Measurements from ENCODE around the gene PNMA6F.

Gene PNMA6F

DNA sequence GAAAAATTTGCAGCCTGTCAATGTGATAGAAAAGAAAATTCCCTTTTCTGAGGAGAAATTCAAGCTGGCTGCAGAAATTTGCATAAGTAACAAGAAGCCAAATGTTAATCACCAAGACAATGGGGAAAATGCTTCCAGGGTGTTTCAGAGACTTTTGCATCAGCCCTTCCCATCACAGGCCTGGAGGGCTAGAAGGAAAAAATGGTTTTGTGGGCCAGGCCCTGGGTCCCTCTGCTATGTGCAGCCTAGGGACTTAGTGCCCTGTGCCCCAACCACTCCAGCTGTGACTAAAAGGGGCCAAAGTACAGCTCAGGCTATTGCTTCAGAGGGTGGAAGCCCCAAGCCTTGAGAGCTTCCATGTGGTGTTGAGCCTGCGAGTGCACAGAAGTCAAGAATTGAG is 36.3 kb upstream of the PNMA6F start:
- H3K9ac ChIP-seq (ENCODE audit: low read length), result no peak overlapping the region
- TF ChIP-seq, protein P1, sequence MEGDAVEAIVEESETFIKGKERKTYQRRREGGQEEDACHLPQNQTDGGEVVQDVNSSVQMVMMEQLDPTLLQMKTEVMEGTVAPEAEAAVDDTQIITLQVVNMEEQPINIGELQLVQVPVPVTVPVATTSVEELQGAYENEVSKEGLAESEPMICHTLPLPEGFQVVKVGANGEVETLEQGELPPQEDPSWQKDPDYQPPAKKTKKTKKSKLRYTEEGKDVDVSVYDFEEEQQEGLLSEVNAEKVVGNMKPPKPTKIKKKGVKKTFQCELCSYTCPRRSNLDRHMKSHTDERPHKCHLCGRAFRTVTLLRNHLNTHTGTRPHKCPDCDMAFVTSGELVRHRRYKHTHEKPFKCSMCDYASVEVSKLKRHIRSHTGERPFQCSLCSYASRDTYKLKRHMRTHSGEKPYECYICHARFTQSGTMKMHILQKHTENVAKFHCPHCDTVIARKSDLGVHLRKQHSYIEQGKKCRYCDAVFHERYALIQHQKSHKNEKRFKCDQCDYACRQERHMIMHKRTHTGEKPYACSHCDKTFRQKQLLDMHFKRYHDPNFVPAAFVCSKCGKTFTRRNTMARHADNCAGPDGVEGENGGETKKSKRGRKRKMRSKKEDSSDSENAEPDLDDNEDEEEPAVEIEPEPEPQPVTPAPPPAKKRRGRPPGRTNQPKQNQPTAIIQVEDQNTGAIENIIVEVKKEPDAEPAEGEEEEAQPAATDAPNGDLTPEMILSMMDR (IDR thresholded peaks at IDR 0.05; ENCODE audit: low read length), result no peak
- TF ChIP-seq EZH2 (optimal IDR thresholded peaks at IDR 0.05; ENCODE audit: low read depth, low read length), result no peak
- no peak for TF ChIP-seq EZH2phosphoT487 (IDR thresholded peaks at IDR 0.05; ENCODE audit: low read length)
- H4K20me1 ChIP-seq (ENCODE audit: insufficient read depth, low read length), result no peaks in the 10 kb centered on the region

DNA sequence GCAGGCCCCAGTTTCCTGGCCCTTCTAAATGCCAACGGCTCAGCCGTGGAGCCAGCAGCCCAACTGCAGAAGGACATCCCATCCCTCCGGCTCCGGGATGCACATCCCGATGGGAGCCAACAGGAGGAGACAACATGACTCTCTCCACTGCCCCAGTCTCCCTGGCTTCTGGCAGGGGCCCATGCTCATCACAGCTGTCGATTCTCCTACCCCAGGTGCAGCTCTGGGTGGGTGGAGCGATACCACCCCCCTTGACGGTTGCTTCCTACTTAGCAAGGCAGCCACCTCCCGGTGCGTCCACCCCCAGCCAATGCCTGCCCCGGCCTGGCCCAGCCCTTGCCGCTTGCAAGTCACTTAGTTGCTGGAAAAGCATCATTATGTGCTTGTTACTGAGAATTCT is 31.8 kb upstream of the PNMA6F start:
- no peak overlapping the region for H2AFZ ChIP-seq (ENCODE audit: low read length)
- no peaks in the 10 kb centered on the region for H3K9me3 ChIP-seq (replicated peaks; ENCODE audit: insufficient read depth, low read length)
- TF ChIP-seq, protein P1 (IDR thresholded peaks at IDR 0.05; ENCODE audit: low read length), result no peak
- TF ChIP-seq EZH2phosphoT487 (IDR thresholded peaks at IDR 0.05; ENCODE audit: low read length), result no peak
- TF ChIP-seq EZH2 (optimal IDR thresholded peaks at IDR 0.05; ENCODE audit: low read depth, low read length), result no peak

More for the DNA sequence above, 36.3 kb upstream of the PNMA6F start:
- Histone ChIP-seq H3K9me3 (replicated peaks; ENCODE audit: insufficient read depth, low read length) (no peaks in the 10 kb centered on the region), H3K4me1 (ENCODE audit: low read length) (no peaks in the 10 kb centered on the region), H3K4me2 (ENCODE audit: low read depth, low read length) (no peak overlapping the region), H3K4me3 (ENCODE audit: low read length) (no peak overlapping the region), H3K27me3 (replicated peaks; ENCODE audit: insufficient read depth, low read length) (no peaks in the 10 kb centered on the region), H3K79me2 (ENCODE audit: low read length) (no peaks in the 10 kb centered on the region), H2AFZ (ENCODE audit: low read length) (no peak overlapping the region), H3K36me3 (replicated peaks; ENCODE audit: insufficient read depth, low read length) (no peaks in the 10 kb centered on the region), H3F3A (ENCODE audit: insufficient read depth, low read length) (no peaks in the 10 kb centered on the region), H3K27ac (ENCODE audit: low read length) (no peak overlapping the region), H3K9me2 (replicated peaks; ENCODE audit: insufficient read depth, low read length) (no peaks in the 10 kb centered on the region)
- no peak for DNase-seq

DNA sequence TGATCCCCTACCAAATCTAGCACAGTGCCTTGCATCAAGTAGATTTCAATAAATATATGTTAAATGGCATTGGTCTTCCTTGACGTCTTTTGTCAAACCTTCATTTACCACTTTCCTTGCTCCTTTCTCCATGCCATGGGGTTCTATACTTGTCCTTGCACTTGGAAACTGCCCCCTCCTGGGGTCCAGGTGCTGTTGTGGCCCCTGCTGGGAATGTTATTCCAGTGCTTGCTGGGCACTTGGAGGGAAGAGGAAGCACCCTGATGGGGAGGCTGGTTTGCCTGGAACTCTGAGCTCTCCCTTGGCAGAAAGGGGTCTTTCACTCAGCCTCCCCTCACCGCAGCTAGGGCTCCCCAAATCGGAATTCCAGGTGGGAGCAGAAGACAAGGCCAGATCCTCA is 31.3 kb upstream of the PNMA6F start:
- DNase-seq, result no peak
- H3K9ac ChIP-seq (ENCODE audit: low read length), result no peak overlapping the region
- H3K27ac ChIP-seq (ENCODE audit: low read length), result no peak overlapping the region
- no peaks in the 10 kb centered on the region for H3K79me2 ChIP-seq (ENCODE audit: low read length)
- H3K9me2 ChIP-seq (replicated peaks; ENCODE audit: insufficient read depth, low read length), result no peaks in the 10 kb centered on the region
- H2AFZ ChIP-seq (ENCODE audit: low read length), result no peak overlapping the region
- no peak for TF ChIP-seq EZH2 (optimal IDR thresholded peaks at IDR 0.05; ENCODE audit: low read depth, low read length)
- TF ChIP-seq EZH2phosphoT487 (IDR thresholded peaks at IDR 0.05; ENCODE audit: low read length), result no peak
- TF ChIP-seq, protein P1 (IDR thresholded peaks at IDR 0.05; ENCODE audit: low read length), result no peak
- H3K9me3 ChIP-seq (replicated peaks; ENCODE audit: insufficient read depth, low read length), result no peaks in the 10 kb centered on the region
- no peaks in the 10 kb centered on the region for H3F3A ChIP-seq (ENCODE audit: insufficient read depth, low read length)
- H3K36me3 ChIP-seq (replicated peaks; ENCODE audit: insufficient read depth, low read length), result no peaks in the 10 kb centered on the region
- H3K4me3 ChIP-seq (ENCODE audit: low read length), result no peak overlapping the region
- H3K27me3 ChIP-seq (replicated peaks; ENCODE audit: insufficient read depth, low read length), result no peaks in the 10 kb centered on the region
- no peaks in the 10 kb centered on the region for H4K20me1 ChIP-seq (ENCODE audit: insufficient read depth, low read length)
- H3K4me1 ChIP-seq (ENCODE audit: low read length), result no peaks in the 10 kb centered on the region
- no peak overlapping the region for H3K4me2 ChIP-seq (ENCODE audit: low read depth, low read length)

More for the DNA sequence above, 31.8 kb upstream of the PNMA6F start:
- H3K27me3 ChIP-seq (replicated peaks; ENCODE audit: insufficient read depth, low read length), result no peaks in the 10 kb centered on the region
- H3K36me3 ChIP-seq (replicated peaks; ENCODE audit: insufficient read depth, low read length), result no peaks in the 10 kb centered on the region
- no peak overlapping the region for H3K27ac ChIP-seq (ENCODE audit: low read length)
- no peaks in the 10 kb centered on the region for H3F3A ChIP-seq (ENCODE audit: insufficient read depth, low read length)
- no peaks in the 10 kb centered on the region for H3K79me2 ChIP-seq (ENCODE audit: low read length)
- no peak overlapping the region for H3K4me3 ChIP-seq (ENCODE audit: low read length)
- H3K9me2 ChIP-seq (replicated peaks; ENCODE audit: insufficient read depth, low read length), result no peaks in the 10 kb centered on the region
- DNase-seq, result no peak
- H3K9ac ChIP-seq (ENCODE audit: low read length), result no peak overlapping the region
- H3K4me1 ChIP-seq (ENCODE audit: low read length), result no peaks in the 10 kb centered on the region
- H3K4me2 ChIP-seq (ENCODE audit: low read depth, low read length), result no peak overlapping the region
- no peaks in the 10 kb centered on the region for H4K20me1 ChIP-seq (ENCODE audit: insufficient read depth, low read length)

Measured in MM.1S (cell line).